Spleen (tissue), 11 donors: ENCODE results near the gene TPX2. TPM values are rescaled to one million over a fixed set of nuclear protein-coding genes. Genes with fewer than 3 reads are reported as not detected.

Experiments used
- DNase-seq: peaks from one replicate; pipeline ENCODE4 v3.0.0-alpha.2; 2020
- H3K27ac ChIP-seq, 8 donors: fragments of 200-600 bp; sonication (generic) in 7 of 8; 1 replicate in 4 of 8; 2 replicates in 4 of 8; pipeline versions ENCODE4 v1.5.0 to v1.8.0; 2016 to 2021; ENCODE audit warnings: inconsistent platforms in 4 of 8, mild to moderate bottlenecking in 4 of 8, moderate library complexity in 1 of 8
- H3K27me3 ChIP-seq, 7 donors: fragments of 200-600 bp; sonication (generic) in 6 of 7; replicated peaks in 1 of 7; 1 replicate in 4 of 7; 2 replicates in 3 of 7; pipeline versions ENCODE4 v1.5.0 to v1.8.0; 2016 to 2021; ENCODE audit warnings: inconsistent platforms in 3 of 7, mild to moderate bottlenecking in 1 of 7
- H3K36me3 ChIP-seq, 6 donors: fragments of 200-600 bp; sonication (generic) in 5 of 6; 1 replicate in 4 of 6; 2 replicates in 2 of 6; pipeline versions ENCODE4 v1.5.0 to v1.8.0; 2016 to 2021; ENCODE audit warnings: inconsistent platforms in 2 of 6
- H3K4me1 ChIP-seq, 6 donors: fragments of 200-600 bp; sonication (generic) in 5 of 6; 1 replicate in 3 of 6; 2 replicates in 3 of 6; pipeline versions ENCODE4 v1.5.0 to v1.8.0; 2016 to 2021; ENCODE audit warnings: inconsistent platforms in 3 of 6
- H3K4me3 ChIP-seq, 8 donors: fragments of 200-600 bp; sonication (generic) in 7 of 8; 1 replicate in 4 of 8; 2 replicates in 4 of 8; pipeline versions ENCODE4 v1.5.0 to v1.8.0; 2016 to 2021; ENCODE audit warnings: inconsistent platforms in 4 of 8, mild to moderate bottlenecking in 4 of 8, moderate library complexity in 2 of 8
- H3K9me3 ChIP-seq, 8 donors: fragments of 200-600 bp; sonication (generic) in 7 of 8; 1 replicate in 4 of 8; 2 replicates in 4 of 8; pipeline versions ENCODE4 v1.5.0 to v1.8.0; 2016 to 2021; ENCODE audit warnings: inconsistent platforms in 4 of 8
- POLR2A ChIP-seq, 3 donors: fragments of 450-650 bp; IDR thresholded peaks; one replicate each; pipeline ENCODE4 v1.5.1; 2017; ENCODE audit warnings: antibody characterized with exemption in 3 of 3, mild to moderate bottlenecking in 1 of 3
- POLR2AphosphoS5 ChIP-seq, 3 donors: sonication (generic); formaldehyde crosslinking; IDR thresholded peaks; one replicate each; pipeline ENCODE4 v1.5.1; 2017; ENCODE audit warnings: antibody characterized with exemption in 3 of 3
- WGBS, 5 donors: extraction: QIAGEN DNeasy Blood & Tissue Kit in 3 of 5; methylation state at CpG; one replicate each; pipeline versions ENCODE4 v1.1.5 to v1.1.7; 2013 to 2018; 5-methylcytosine and 5-hydroxymethylcytosine counted together
- intact Hi-C: fragments of 100-400 bp; cut with DNase I; formaldehyde crosslinking; loops from one replicate; pipeline ENCODE4 v1.15.0; 2023; ENCODE audit warnings: low total_unique reads
- polyA plus RNA-seq, 3 donors: library from polyadenylated mRNA; stranded (reverse); fragments of 200-250 nt; gene quantifications; one replicate each; pipeline ENCODE4 v1.2.1, GENCODE V29; 2013
- total RNA-seq, 7 donors: library from RNA; depleted of rRNA in 3 of 7; stranded (reverse); fragments of >200 nt in 3 of 7; fragmentation: NEBNext Ultra II Directional in 4 of 7; extraction: Animal tissue kit (Norgen Biotek cat#: 25700) in 4 of 7; gene quantifications; one replicate each; pipeline versions ENCODE4 v1.1.0 to v1.2.1, GENCODE V29; 2016 to 2021
- TF ChIP-seq, protein P1 (sequence below), 11 experiments: fragments of 200-600 bp in 7 of 11; fragments of 450-650 bp in 4 of 11; sonication (generic) in 4 of 11; IDR thresholded peaks in 8 of 11; conservative IDR thresholded peaks in 3 of 11; 1 replicate in 7 of 11; 2 replicates in 4 of 11; pipeline versions ENCODE4 v1.4.0 to v1.8.0; 2016 to 2021; ENCODE audit warnings: antibody characterized with exemption in 11 of 11, inconsistent platforms in 4 of 11, mild to moderate bottlenecking in 1 of 11
- donor health status: healthy with polysubstance abuse.
- donor health status: DM: no; HTN: no; CAD: no; lungs with moderate emphysema.
- donor health status: DM: no; HTN: no; CAD: no.
- donor health status: Bipolar disorder and iron deficiency.
- donor health status: healthy.
- donor health status: DM: no; HTN: no; CAD: no.
- donor health status: DM: yes; HTN: yes; CAD: no.

The TPX2 gene
- total and polyA plus RNA-seq, 10 donors: 1.4 to 16.2 (median 7.2) TPM

DNA sequence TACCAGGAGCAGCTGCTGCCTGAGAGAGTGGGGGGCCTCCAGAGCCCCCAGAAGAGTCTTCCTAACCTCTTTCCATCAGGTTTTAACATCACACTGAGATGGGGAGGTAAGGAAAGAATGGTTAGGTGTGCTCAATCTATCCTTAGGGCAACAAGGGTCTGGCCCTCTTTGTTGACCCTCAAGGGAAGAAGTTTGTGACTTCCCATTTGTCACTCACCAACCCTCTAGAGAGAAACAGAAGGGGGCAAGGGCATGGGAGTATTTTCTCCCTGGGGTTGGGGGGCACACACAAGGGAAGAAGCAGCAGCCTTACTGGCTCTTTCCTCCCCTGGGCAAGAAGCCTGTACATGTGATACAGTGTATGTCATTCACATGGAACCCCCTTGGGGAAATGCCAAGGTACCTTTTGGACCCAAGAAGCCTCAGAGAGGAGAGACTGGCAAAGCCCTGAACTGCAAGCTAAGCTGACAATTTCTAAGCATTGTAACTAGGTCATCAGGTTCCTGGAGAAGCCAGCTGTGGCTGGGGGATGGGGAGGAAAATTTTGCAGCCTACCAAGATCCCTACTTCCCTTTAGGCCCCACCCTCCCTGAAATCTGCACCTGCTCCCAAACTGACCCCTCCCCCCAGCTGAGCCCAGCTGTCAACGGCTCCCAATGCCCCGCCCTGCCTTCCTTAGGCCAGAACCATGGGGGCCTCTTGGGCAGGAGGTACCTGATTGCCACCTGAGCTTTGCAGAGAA is 30.9 kb upstream of the TPX2 start:
- TF ChIP-seq POLR2A (IDR thresholded peaks at IDR 0.05) (no peak), POLR2AphosphoS5 (IDR thresholded peaks at IDR 0.05) (peak in 2 of 3 donors; percentile 38 to 76)
- peaks cover 0 to 100% (median 24%) of the 10 kb centered on the region in 6 donors for H3K36me3 ChIP-seq

DNA sequence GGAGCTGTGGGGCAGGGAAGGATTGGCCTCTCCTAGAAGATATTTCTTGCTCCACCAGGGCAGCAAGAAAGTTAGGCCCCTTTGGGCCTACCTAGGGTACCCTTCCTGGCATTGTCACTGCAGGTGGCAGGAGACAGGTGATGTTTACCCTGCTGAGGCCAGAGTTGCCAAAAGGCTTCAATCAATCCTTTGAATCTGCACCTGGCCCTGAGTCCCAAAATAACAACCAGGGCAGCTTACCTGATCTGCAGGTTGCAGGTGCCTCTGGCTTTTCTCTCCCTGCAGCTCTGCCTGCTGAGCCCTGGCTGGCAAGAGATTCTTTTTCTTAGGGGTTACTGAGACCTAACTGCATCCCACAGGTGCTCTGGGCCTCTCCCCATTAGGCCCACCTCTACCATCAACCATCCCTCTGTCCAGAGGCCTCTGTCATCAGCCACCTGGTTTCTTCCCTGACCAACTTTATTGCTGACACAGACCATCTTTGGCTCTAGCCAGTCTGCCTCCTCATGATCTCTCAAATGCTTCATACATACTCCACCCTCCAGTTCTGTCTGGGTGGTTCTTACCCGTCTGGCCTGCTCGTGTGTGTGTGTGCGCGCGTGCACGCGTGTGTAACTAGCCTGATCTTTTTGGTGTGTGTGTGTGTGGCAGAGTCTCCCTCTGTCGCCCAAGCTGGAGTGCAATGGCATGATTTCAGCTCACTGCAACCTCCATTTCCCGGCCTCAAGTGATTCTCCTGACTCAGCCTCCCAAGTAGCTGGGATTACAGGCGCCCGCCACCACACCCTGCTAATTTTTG is 30.2 kb upstream of the TPX2 start:
- 87 to 95% (median 90%) methylated on average over 11 of the region's 11 CpGs for WGBS, 5 donors
- TF ChIP-seq, protein P1, sequence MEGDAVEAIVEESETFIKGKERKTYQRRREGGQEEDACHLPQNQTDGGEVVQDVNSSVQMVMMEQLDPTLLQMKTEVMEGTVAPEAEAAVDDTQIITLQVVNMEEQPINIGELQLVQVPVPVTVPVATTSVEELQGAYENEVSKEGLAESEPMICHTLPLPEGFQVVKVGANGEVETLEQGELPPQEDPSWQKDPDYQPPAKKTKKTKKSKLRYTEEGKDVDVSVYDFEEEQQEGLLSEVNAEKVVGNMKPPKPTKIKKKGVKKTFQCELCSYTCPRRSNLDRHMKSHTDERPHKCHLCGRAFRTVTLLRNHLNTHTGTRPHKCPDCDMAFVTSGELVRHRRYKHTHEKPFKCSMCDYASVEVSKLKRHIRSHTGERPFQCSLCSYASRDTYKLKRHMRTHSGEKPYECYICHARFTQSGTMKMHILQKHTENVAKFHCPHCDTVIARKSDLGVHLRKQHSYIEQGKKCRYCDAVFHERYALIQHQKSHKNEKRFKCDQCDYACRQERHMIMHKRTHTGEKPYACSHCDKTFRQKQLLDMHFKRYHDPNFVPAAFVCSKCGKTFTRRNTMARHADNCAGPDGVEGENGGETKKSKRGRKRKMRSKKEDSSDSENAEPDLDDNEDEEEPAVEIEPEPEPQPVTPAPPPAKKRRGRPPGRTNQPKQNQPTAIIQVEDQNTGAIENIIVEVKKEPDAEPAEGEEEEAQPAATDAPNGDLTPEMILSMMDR (IDR thresholded peaks at IDR 0.05 in 8 of 11, conservative IDR thresholded peaks at IDR 0.05 in 3 of 11): no peak
- TF ChIP-seq POLR2AphosphoS5 (IDR thresholded peaks at IDR 0.05) (no peak), POLR2A (IDR thresholded peaks at IDR 0.05) (no peak)
- Histone ChIP-seq H3K4me1 (peaks cover 32 to 100% (median 80%) of the 10 kb centered on the region in 6 donors), H3K4me3 (no peak overlapping the region), H3K27me3 (no peaks in the 10 kb centered on the region), H3K27ac (peak overlapping the region in 4 of 8 donors; percentile 48 to 65 (median 60)), H3K9me3 (no peaks in the 10 kb centered on the region), H3K36me3 (peaks cover 0 to 100% (median 27%) of the 10 kb centered on the region in 6 donors)
- DNase-seq: peak; percentile 43
- intact Hi-C loops: no loop called here

More for the DNA sequence above, 30.9 kb upstream of the TPX2 start:
- peaks cover 26 to 95% (median 73%) of the 10 kb centered on the region in 6 donors for H3K4me1 ChIP-seq
- DNase-seq: peak; percentile 71
- no peaks in the 10 kb centered on the region for H3K27me3 ChIP-seq
- WGBS, 5 donors: 32 to 49% (median 33%) methylated on average over 2 of the region's 2 CpGs
- H3K9me3 ChIP-seq: no peaks in the 10 kb centered on the region
- no peak overlapping the region for H3K4me3 ChIP-seq
- intact Hi-C loops: no loop called here
- H3K27ac ChIP-seq: peak overlapping the region in 4 of 8 donors; percentile 48 to 65 (median 60)

DNA sequence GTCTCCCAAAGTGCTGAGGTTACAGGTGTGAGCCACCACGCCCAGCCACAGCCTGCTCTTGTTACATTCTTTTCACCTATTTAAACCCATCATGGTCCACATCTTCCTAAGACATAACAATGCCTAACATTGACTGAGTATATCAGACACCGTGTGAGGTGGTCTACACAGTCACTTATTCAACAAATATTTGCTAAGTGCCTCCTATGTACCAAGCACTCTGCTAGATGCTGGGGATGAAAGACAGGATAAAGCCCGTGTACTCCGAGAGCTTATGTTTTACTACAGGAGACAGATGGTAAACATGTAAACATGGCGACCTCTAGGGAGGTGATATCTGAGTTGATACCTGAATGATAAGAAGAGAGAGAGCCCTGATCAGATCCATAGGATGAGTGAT is 29.2 kb upstream of the TPX2 start:
- Histone ChIP-seq H3K4me3 (no peak overlapping the region), H3K4me1 (peaks cover 35 to 100% (median 85%) of the 10 kb centered on the region in 6 donors), H3K36me3 (peaks cover 0 to 100% (median 29%) of the 10 kb centered on the region in 6 donors), H3K9me3 (no peaks in the 10 kb centered on the region), H3K27me3 (no peaks in the 10 kb centered on the region), H3K27ac (peak overlapping the region in 4 of 8 donors; percentile 97)
- TF ChIP-seq, protein P1 (IDR thresholded peaks at IDR 0.05 in 8 of 11, conservative IDR thresholded peaks at IDR 0.05 in 3 of 11): no peak
- no peak for TF ChIP-seq POLR2A (IDR thresholded peaks at IDR 0.05)
- 81 to 92% (median 92%) methylated on average over 5 of the region's 5 CpGs for WGBS, 5 donors
- DNase-seq: no peak
- intact Hi-C loops: loop anchor here (5.0 kb wide), 1 partner anchor 33 kb away; no protein-coding TSS in a partner anchor

DNA sequence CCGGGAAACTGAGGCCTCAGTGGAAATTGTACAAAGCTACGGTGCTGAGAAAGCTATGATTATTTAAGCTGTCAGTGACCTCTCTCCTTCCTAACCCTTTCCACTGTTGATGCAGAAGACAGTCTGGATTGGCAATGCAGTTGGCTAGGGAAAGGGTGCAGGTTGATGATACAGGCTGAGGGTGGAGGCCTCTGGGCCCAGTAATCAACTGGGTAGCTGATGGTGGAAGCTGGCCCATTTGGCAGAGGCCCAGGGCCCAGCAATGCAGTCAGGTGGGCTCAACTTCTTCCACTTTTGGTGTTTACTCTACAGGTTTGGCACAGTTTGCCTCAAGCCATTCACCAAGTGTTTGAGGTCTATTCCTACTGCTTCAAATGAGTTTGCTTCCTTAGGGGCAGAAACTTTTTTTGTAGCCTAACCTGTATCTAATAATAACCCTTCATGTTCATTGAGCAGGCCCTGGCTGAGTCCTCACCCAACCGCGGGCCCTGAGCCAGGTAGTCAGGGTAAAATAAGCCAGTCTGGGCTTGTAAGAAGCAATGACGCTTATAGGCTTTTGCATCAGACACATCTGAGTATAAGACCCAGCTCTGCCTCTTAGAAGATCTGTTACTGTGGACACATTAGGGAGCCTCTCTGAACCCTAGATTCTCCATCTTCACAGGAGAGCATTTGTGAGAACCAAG is 28.5 kb upstream of the TPX2 start:
- H3K36me3 ChIP-seq: peaks cover 0 to 100% (median 29%) of the 10 kb centered on the region in 6 donors
- H3K9me3 ChIP-seq: no peaks in the 10 kb centered on the region
- TF ChIP-seq POLR2AphosphoS5 (IDR thresholded peaks at IDR 0.05) (no peak), POLR2A (IDR thresholded peaks at IDR 0.05) (no peak)
- TF ChIP-seq, protein P1 (IDR thresholded peaks at IDR 0.05 in 8 of 11, conservative IDR thresholded peaks at IDR 0.05 in 3 of 11): no peak
- peak overlapping the region in 4 of 8 donors; percentile 97 for H3K27ac ChIP-seq
- H3K4me1 ChIP-seq: peaks cover 35 to 100% (median 85%) of the 10 kb centered on the region in 6 donors
- intact Hi-C loops: loop anchor here (5.0 kb wide), 1 partner anchor 33 kb away; no protein-coding TSS in a partner anchor
- no peak for DNase-seq
- H3K27me3 ChIP-seq: no peaks in the 10 kb centered on the region
- WGBS, 5 donors: 87 to 94% (median 92%) methylated on average over 5 of the region's 5 CpGs
- no peak overlapping the region for H3K4me3 ChIP-seq
